H9 (cell line): ENCODE data around the gene CD84. TPM values are rescaled to one million over a fixed set of nuclear protein-coding genes. Genes with fewer than 3 reads are reported as not detected.

Experiments
- DNase-seq: peaks from one replicate; pipeline ENCODE4 v3.0.0-alpha.2; 2017
- H2AFZ ChIP-seq: one replicate; pipeline ENCODE4 v1.6.1; 2013; ENCODE audit warnings: mild to moderate bottlenecking, low read length, control low read depth, moderate library complexity
- H2AK5ac ChIP-seq: 2 replicates; pipeline ENCODE4 v1.6.1; 2013; ENCODE audit warnings: low read length, control low read depth, mixed read lengths; ENCODE audit not compliant: insufficient read length
- H2BK120ac ChIP-seq: one replicate; pipeline ENCODE4 v1.6.1; 2013; ENCODE audit warnings: low read depth, mild to moderate bottlenecking, low read length, control low read depth, inconsistent platforms; ENCODE audit not compliant: poor library complexity, severe bottlenecking
- H2BK12ac ChIP-seq: 2 replicates; pipeline ENCODE4 v1.6.1; 2013; ENCODE audit warnings: low read length, control low read depth, mixed read lengths, low read depth; ENCODE audit not compliant: insufficient read length
- H2BK15ac ChIP-seq: 2 replicates; pipeline ENCODE4 v1.6.1; 2013; ENCODE audit warnings: low read depth, low read length, control low read depth
- H2BK20ac ChIP-seq: one replicate; pipeline ENCODE4 v1.6.1; 2013; ENCODE audit warnings: low read depth, mild to moderate bottlenecking, low read length, control low read depth, inconsistent platforms; ENCODE audit not compliant: poor library complexity, severe bottlenecking
- H2BK5ac ChIP-seq: 2 replicates; pipeline ENCODE4 v1.6.1; 2013; ENCODE audit warnings: low read length, control low read depth, mixed read lengths; ENCODE audit not compliant: insufficient read length
- H3K14ac ChIP-seq: 2 replicates; pipeline ENCODE4 v1.6.1; 2013; ENCODE audit warnings: low read length, control low read depth; ENCODE audit not compliant: insufficient read depth
- H3K18ac ChIP-seq: 2 replicates; pipeline ENCODE4 v1.6.1; 2013; ENCODE audit warnings: low read depth, mild to moderate bottlenecking, mixed read lengths, low read length, control low read depth; ENCODE audit not compliant: insufficient read length
- H3K23ac ChIP-seq: 2 replicates; pipeline ENCODE4 v1.6.1; 2013; ENCODE audit warnings: low read length, control low read depth, mixed read lengths, low read depth; ENCODE audit not compliant: insufficient read length
- H3K23me2 ChIP-seq: 2 replicates; pipeline ENCODE4 v1.6.1; 2013; ENCODE audit warnings: low read depth, mild to moderate bottlenecking, mixed read lengths, low read length, control low read depth; ENCODE audit not compliant: insufficient read length, poor library complexity, severe bottlenecking
- H3K27ac ChIP-seq: 2 replicates; pipeline ENCODE4 v1.5.1; 2013; ENCODE audit warnings: low read length, control low read depth, mixed read lengths, low read depth; ENCODE audit not compliant: insufficient read length
- H3K27me3 ChIP-seq: 2 replicates; pipeline ENCODE4 v1.6.1; 2013; ENCODE audit warnings: low read length, control low read depth, inconsistent platforms; ENCODE audit not compliant: insufficient read depth
- H3K4ac ChIP-seq: 2 replicates; pipeline ENCODE4 v1.6.1; 2013; ENCODE audit warnings: low read depth, mild to moderate bottlenecking, control low read depth, inconsistent platforms, low read length, moderate library complexity
- H3K4me1 ChIP-seq: 2 replicates; pipeline ENCODE4 v1.6.1; 2013; ENCODE audit warnings: low read length, control low read depth, inconsistent platforms; ENCODE audit not compliant: insufficient read depth
- H3K4me2 ChIP-seq: 2 replicates; pipeline ENCODE4 v1.6.1; 2013; ENCODE audit warnings: low read length, control low read depth, mixed read lengths; ENCODE audit not compliant: insufficient read length, insufficient read depth
- H3K56ac ChIP-seq: 2 replicates; pipeline ENCODE4 v1.6.1; 2013; ENCODE audit warnings: low read depth, mild to moderate bottlenecking, mixed read lengths, low read length, control low read depth; ENCODE audit not compliant: insufficient read length
- H3K79me1 ChIP-seq: 2 replicates; pipeline ENCODE4 v1.6.1; 2013; ENCODE audit warnings: low read depth, mild to moderate bottlenecking, moderate library complexity, low read length, control low read depth, inconsistent platforms; ENCODE audit not compliant: insufficient read depth, poor library complexity, severe bottlenecking
- H3K79me2 ChIP-seq: 2 replicates; pipeline ENCODE4 v1.6.1; 2013; ENCODE audit warnings: low read length, control low read depth, inconsistent platforms; ENCODE audit not compliant: insufficient read depth
- H3K9ac ChIP-seq: 2 replicates; pipeline ENCODE4 v1.6.1; 2013; ENCODE audit warnings: low read length, control low read depth, mixed read lengths; ENCODE audit not compliant: insufficient read length; ENCODE audit errors: extremely low read depth
- H3K9me3 ChIP-seq: one replicate; pipeline ENCODE4 v1.6.1; 2013; ENCODE audit warnings: low read depth, low read length, inconsistent platforms; ENCODE audit not compliant: control insufficient read depth
- H3T11ph ChIP-seq: one replicate; pipeline ENCODE4 v1.6.1; 2013; ENCODE audit warnings: mild to moderate bottlenecking, low read length, control low read depth, inconsistent platforms
- H4K20me1 ChIP-seq: one replicate; pipeline ENCODE4 v1.6.1; 2013; ENCODE audit not compliant: control insufficient read depth, insufficient read length, insufficient read depth
- H4K5ac ChIP-seq: 2 replicates; pipeline ENCODE4 v1.6.1; 2013; ENCODE audit warnings: low read depth, mild to moderate bottlenecking, mixed read lengths, low read length, control low read depth; ENCODE audit not compliant: insufficient read length
- H4K8ac ChIP-seq: replicated peaks from 2 replicates; pipeline ENCODE4 v1.6.1; 2013; ENCODE audit warnings: low read length, control low read depth, mixed read lengths, low read depth; ENCODE audit not compliant: insufficient read length
- H4K91ac ChIP-seq: 2 replicates; pipeline ENCODE4 v1.6.1; 2013; ENCODE audit warnings: low read depth, mild to moderate bottlenecking, moderate library complexity, mixed read lengths, low read length, control low read depth; ENCODE audit not compliant: insufficient read length
- H3K27ac Mint-ChIP-seq, 3 experiments: 2 replicates in 2 of 3; 3 replicates in 1 of 3; pipeline ENCODE4 v1.8.0; 2020 to 2021; ENCODE audit warnings: mixed read lengths in 3 of 3, mild to moderate bottlenecking in 1 of 3, moderate library complexity in 1 of 3
- H3K27me3 Mint-ChIP-seq: 2 replicates; pipeline ENCODE4 v1.8.0; 2021; ENCODE audit warnings: low read depth, mild to moderate bottlenecking, moderate library complexity, mixed read lengths
- H3K36me3 Mint-ChIP-seq, 3 experiments: 2 replicates in 2 of 3; 3 replicates in 1 of 3; pipeline ENCODE4 v1.8.0; 2020 to 2021; ENCODE audit warnings: low read depth in 3 of 3, mixed read lengths in 3 of 3; ENCODE audit not compliant: insufficient read depth in 1 of 3
- H3K4me1 Mint-ChIP-seq, 2 experiments: 2 replicates each; pipeline ENCODE4 v1.8.0; 2020; ENCODE audit warnings: mixed read lengths in 2 of 2
- H3K4me3 Mint-ChIP-seq, 2 experiments: 2 replicates in 1 of 2; 3 replicates in 1 of 2; pipeline ENCODE4 v1.8.0; 2020 to 2021; ENCODE audit warnings: mild to moderate bottlenecking in 2 of 2, mixed read lengths in 2 of 2, moderate library complexity in 1 of 2
- H3K9me3 Mint-ChIP-seq, 2 experiments: 2 replicates in 1 of 2; 3 replicates in 1 of 2; pipeline ENCODE4 v1.8.0; 2020; ENCODE audit warnings: mild to moderate bottlenecking in 2 of 2, mixed read lengths in 2 of 2, moderate library complexity in 1 of 2
- WGBS: extraction: QIAGEN DNeasy Blood & Tissue Kit; methylation state at CpG from one replicate; pipeline ENCODE4 v1.1.7; 2013; ENCODE audit warnings: missing lambda C conversion rate, low lambda C conversion rate, mixed read lengths; ENCODE audit not compliant: insufficient read length; ENCODE audit errors: extremely low coverage; 5-methylcytosine and 5-hydroxymethylcytosine counted together
- total RNA-seq: library from RNA; stranded (reverse); gene quantifications from 2 replicates; pipeline ENCODE4 v1.2.1, GENCODE V29; 2021
- TF ChIP-seq, protein P1 (sequence below): fragments of 200-600 bp; sonication (generic); conservative IDR thresholded peaks from 3 replicates; pipeline ENCODE4 v1.8.0; 2021; ENCODE audit warnings: antibody characterized with exemption, mild to moderate bottlenecking

The CD84 gene
- total RNA-seq, 1 experiment from 2014 or later: not detected

DNA sequence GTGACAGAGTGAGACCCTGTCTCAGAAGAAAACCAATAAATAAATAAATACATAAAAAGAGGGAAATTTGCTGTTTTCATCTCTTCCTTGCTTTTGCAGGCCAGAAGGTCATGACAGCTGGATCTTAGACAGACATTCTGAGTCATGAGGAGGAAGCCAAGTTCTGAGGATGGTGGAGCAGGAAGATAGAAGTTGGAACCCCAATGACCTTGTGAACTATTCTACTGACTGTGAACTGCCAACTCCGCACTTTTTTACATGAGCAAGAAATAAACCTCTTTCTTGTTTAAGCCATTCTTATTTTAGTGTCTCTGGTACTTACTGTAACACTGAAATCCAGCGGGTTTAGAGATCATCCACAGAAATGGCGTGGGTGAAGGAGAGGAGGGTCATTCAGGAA is 8.5 kb downstream of the CD84 start:
- no CpG with 5 or more reads among the region's 3 CpGs for WGBS
- no peak overlapping the region for H3K56ac ChIP-seq

More for the DNA sequence above, 8.5 kb downstream of the CD84 start:
- no peak overlapping the region for H3K9ac ChIP-seq
- H2BK12ac ChIP-seq: no peak overlapping the region
- no peaks in the 10 kb centered on the region for H3K9me3 ChIP-seq
- H3K23me2 ChIP-seq: no peaks in the 10 kb centered on the region
- no peak overlapping the region for H4K5ac ChIP-seq
- Mint-ChIP-seq H3K4me3 (no peak overlapping the region), H3K27me3 (peaks cover 3% of the 10 kb centered on the region; the same call in 1 of the 2 replicates), H3K4me1 (0 out of 4 replicates have a peak, but pooled peaks cover 2% of the 10 kb centered on the region in 2 experiments), H3K27ac (no peak overlapping the region), H3K9me3 (no peaks in the 10 kb centered on the region), H3K36me3 (no peaks in the 10 kb centered on the region)
- H3K4me2 ChIP-seq: no peak overlapping the region
- H2BK120ac ChIP-seq: no peak overlapping the region
- H2BK5ac ChIP-seq: no peak overlapping the region
- no peak overlapping the region for H3K4ac ChIP-seq
- no peak overlapping the region for H3K18ac ChIP-seq
- H3K79me2 ChIP-seq: no peaks in the 10 kb centered on the region
- H4K8ac ChIP-seq: no peak overlapping the region
- TF ChIP-seq, protein P1, sequence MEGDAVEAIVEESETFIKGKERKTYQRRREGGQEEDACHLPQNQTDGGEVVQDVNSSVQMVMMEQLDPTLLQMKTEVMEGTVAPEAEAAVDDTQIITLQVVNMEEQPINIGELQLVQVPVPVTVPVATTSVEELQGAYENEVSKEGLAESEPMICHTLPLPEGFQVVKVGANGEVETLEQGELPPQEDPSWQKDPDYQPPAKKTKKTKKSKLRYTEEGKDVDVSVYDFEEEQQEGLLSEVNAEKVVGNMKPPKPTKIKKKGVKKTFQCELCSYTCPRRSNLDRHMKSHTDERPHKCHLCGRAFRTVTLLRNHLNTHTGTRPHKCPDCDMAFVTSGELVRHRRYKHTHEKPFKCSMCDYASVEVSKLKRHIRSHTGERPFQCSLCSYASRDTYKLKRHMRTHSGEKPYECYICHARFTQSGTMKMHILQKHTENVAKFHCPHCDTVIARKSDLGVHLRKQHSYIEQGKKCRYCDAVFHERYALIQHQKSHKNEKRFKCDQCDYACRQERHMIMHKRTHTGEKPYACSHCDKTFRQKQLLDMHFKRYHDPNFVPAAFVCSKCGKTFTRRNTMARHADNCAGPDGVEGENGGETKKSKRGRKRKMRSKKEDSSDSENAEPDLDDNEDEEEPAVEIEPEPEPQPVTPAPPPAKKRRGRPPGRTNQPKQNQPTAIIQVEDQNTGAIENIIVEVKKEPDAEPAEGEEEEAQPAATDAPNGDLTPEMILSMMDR: no peak
- no peak overlapping the region for H2BK20ac ChIP-seq
- H3K23ac ChIP-seq: no peak overlapping the region
- H4K20me1 ChIP-seq: no peaks in the 10 kb centered on the region
- DNase-seq: no peak
- no peak overlapping the region for H3K14ac ChIP-seq
- no peak overlapping the region for H3T11ph ChIP-seq
- H2AK5ac ChIP-seq: no peak overlapping the region
- no peak overlapping the region for H4K91ac ChIP-seq
- no peaks in the 10 kb centered on the region for H3K79me1 ChIP-seq
- H3K27me3 ChIP-seq: no peaks in the 10 kb centered on the region
- H2BK15ac ChIP-seq: no peak overlapping the region
- H3K4me1 ChIP-seq: no peaks in the 10 kb centered on the region
- no peak overlapping the region for H3K27ac ChIP-seq
- H2AFZ ChIP-seq: no peak overlapping the region
